Measurements from ENCODE around the gene KCNK6. TPM values are rescaled to one million over a fixed set of nuclear protein-coding genes. Genes with fewer than 3 reads are reported as not detected.
"Not testable (repeated sequence)": the region's sequence is repeated elsewhere in the genome, so short reads cannot be mapped to it uniquely, and the experiment has no call there.

The KCNK6 gene
- total RNA-seq, 1 experiment from 2014 or later: 3.2 TPM

GRCh38 chr19:38359242-38360021 lies 39.8 kb downstream of the KCNK6 start:
- Histone ChIP-seq H3K9me3 (replicated peaks) (no peaks in the 10 kb centered on the region), H3K4me1 (peaks cover 3% of the 10 kb centered on the region; the same call in 1 of the 2 replicates), H3K27me3 (peaks cover 16% of the 10 kb centered on the region), H3K27ac (no peak overlapping the region), H3K36me3 (no peaks in the 10 kb centered on the region), H3K4me3 (no peak overlapping the region)
- no peak for DNase-seq

GRCh38 chr19:38360351-38360750 lies 40.7 kb downstream of the KCNK6 start:
- Histone ChIP-seq H3K4me1 (peaks cover 3% of the 10 kb centered on the region; the same call in 1 of the 2 replicates), H3K27me3 (peaks cover 16% of the 10 kb centered on the region), H3K27ac (no peak overlapping the region), H3K36me3 (no peaks in the 10 kb centered on the region), H3K4me3 (no peak overlapping the region), H3K9me3 (replicated peaks) (no peaks in the 10 kb centered on the region)
- no peak for DNase-seq

- H3K9me3 ChIP-seq (replicated peaks): no peaks in the 10 kb centered on the region
- H3K27ac ChIP-seq: no peak overlapping the region
- peaks cover 3% of the 10 kb centered on the region; the same call in 1 of the 2 replicates for H3K4me1 ChIP-seq
- peaks cover 14% of the 10 kb centered on the region for H3K27me3 ChIP-seq
- H3K36me3 ChIP-seq: no peaks in the 10 kb centered on the region
- no peak for DNase-seq
- no peak overlapping the region; the same call in 1 of the 2 replicates for H3K4me3 ChIP-seq
Measured at GRCh38 chr19:38360839-38361631, 41.4 kb downstream of the KCNK6 start.

GRCh38 chr19:38361633-38362075 lies 42.0 kb downstream of the KCNK6 start:
- Histone ChIP-seq H3K4me3 (peak overlapping the region; percentile 58), H3K27me3 (peaks cover 8% of the 10 kb centered on the region; the same call in 1 of the 2 replicates), H3K27ac (no peak overlapping the region), H3K9me3 (replicated peaks) (no peaks in the 10 kb centered on the region), H3K4me1 (peaks cover 3% of the 10 kb centered on the region; the same call in 1 of the 2 replicates), H3K36me3 (no peaks in the 10 kb centered on the region)
- peak; percentile 86 to 88 for DNase-seq

- H3K4me3 ChIP-seq: peak overlapping the region; percentile 58
- DNase-seq: peak; percentile 87 to 90
- no peak overlapping the region for H3K27ac ChIP-seq
- H3K9me3 ChIP-seq (replicated peaks): no peaks in the 10 kb centered on the region
- peaks cover 3% of the 10 kb centered on the region; the same call in 1 of the 2 replicates for H3K4me1 ChIP-seq
- peaks cover 8% of the 10 kb centered on the region; the same call in 1 of the 2 replicates for H3K27me3 ChIP-seq
- H3K36me3 ChIP-seq: no peaks in the 10 kb centered on the region
Measured at GRCh38 chr19:38362076-38362945, 42.7 kb downstream of the KCNK6 start.

- H3K27ac ChIP-seq; H3K9me3 ChIP-seq (replicated peaks); H3K4me1 ChIP-seq; H3K27me3 ChIP-seq; H3K36me3 ChIP-seq; DNase-seq: not testable (repeated sequence)
- H3K4me3 ChIP-seq: peak overlapping the region; percentile 58
Measured at GRCh38 chr19:38362946-38363688, 43.5 kb downstream of the KCNK6 start.

GRCh38 chr19:38367041-38367440 lies 47.4 kb downstream of the KCNK6 start:
- peaks cover 3% of the 10 kb centered on the region; the same call in 1 of the 2 replicates for H3K4me1 ChIP-seq

GRCh38 chr19:38369584-38369983 lies 49.9 kb downstream of the KCNK6 start:
- Histone ChIP-seq H3K27ac (no peak overlapping the region), H3K36me3 (no peaks in the 10 kb centered on the region), H3K4me1 (no peaks in the 10 kb centered on the region), H3K27me3 (no peaks in the 10 kb centered on the region), H3K4me3 (no peak overlapping the region), H3K9me3 (replicated peaks) (no peaks in the 10 kb centered on the region)
- DNase-seq: no peak

More at GRCh38 chr19:38367041-38367440, 47.4 kb downstream of the KCNK6 start:
- H3K27me3 ChIP-seq: no peaks in the 10 kb centered on the region
- no peaks in the 10 kb centered on the region for H3K36me3 ChIP-seq
- DNase-seq: no peak
- H3K4me3 ChIP-seq: no peak overlapping the region
- H3K9me3 ChIP-seq (replicated peaks): no peaks in the 10 kb centered on the region
- no peak overlapping the region for H3K27ac ChIP-seq

- no peak for DNase-seq
- Histone ChIP-seq H3K4me1 (no peaks in the 10 kb centered on the region), H3K9me3 (replicated peaks) (no peaks in the 10 kb centered on the region), H3K27ac (no peak overlapping the region), H3K27me3 (no peaks in the 10 kb centered on the region), H3K4me3 (no peak overlapping the region), H3K36me3 (no peaks in the 10 kb centered on the region)
Measured at GRCh38 chr19:38370299-38370698, 50.7 kb downstream of the KCNK6 start.

- H3K4me1 ChIP-seq: peaks cover 5% of the 10 kb centered on the region; the same call in 1 of the 2 replicates
- H3K4me3 ChIP-seq: no peak overlapping the region
- H3K9me3 ChIP-seq (replicated peaks): no peaks in the 10 kb centered on the region
- no peaks in the 10 kb centered on the region for H3K27me3 ChIP-seq
- no peak overlapping the region for H3K27ac ChIP-seq
- peaks cover 5% of the 10 kb centered on the region for H3K36me3 ChIP-seq
- no peak for DNase-seq
Measured at GRCh38 chr19:38371081-38371480, 51.4 kb downstream of the KCNK6 start.

- no peak for DNase-seq
- Histone ChIP-seq H3K27me3 (no peaks in the 10 kb centered on the region), H3K4me3 (peak overlapping the region; percentile 91), H3K36me3 (peaks cover 24% of the 10 kb centered on the region), H3K9me3 (replicated peaks) (no peaks in the 10 kb centered on the region), H3K27ac (peak overlapping the region; percentile 44), H3K4me1 (peaks cover 6% of the 10 kb centered on the region; the same call in 1 of the 2 replicates)
Measured at GRCh38 chr19:38373907-38374331, 54.3 kb downstream of the KCNK6 start.

- Histone ChIP-seq H3K36me3 (peaks cover 28% of the 10 kb centered on the region), H3K27ac (peak within 1 kb of the TSS; percentile 96), H3K4me3 (peak within 1 kb of the TSS; percentile 91), H3K4me1 (peaks cover 6% of the 10 kb centered on the region; the same call in 1 of the 2 replicates), H3K27me3 (no peaks in the 10 kb centered on the region), H3K9me3 (replicated peaks) (no peaks in the 10 kb centered on the region)
- DNase-seq: peak; percentile 100
Measured at GRCh38 chr19:38374332-38375097, 54.9 kb downstream of the KCNK6 start, which contains the start of gene PSMD8. PSMD8 (plus strand) TSS chr19:38374571; CDS start chr19:38374602, 31 bp downstream.

GRCh38 chr19:38375098-38375493 lies 55.5 kb downstream of the KCNK6 start:
- no peaks in the 10 kb centered on the region for H3K9me3 ChIP-seq (replicated peaks)
- H3K27me3 ChIP-seq: no peaks in the 10 kb centered on the region
- H3K36me3 ChIP-seq: peaks cover 31% of the 10 kb centered on the region
- DNase-seq: peak in 1 of 2 experiments; percentile 36
- H3K4me1 ChIP-seq: peaks cover 6% of the 10 kb centered on the region; the same call in 1 of the 2 replicates
- peak overlapping the region; percentile 96 for H3K27ac ChIP-seq
- peak overlapping the region; percentile 91 for H3K4me3 ChIP-seq

Data from SJCRH30 (cell line).